ENCODE results near the gene KDM3A.

- TF ChIP-seq CTCF (IDR thresholded peaks at IDR 0.05) (no peak), POLR2A (IDR thresholded peaks at IDR 0.05) (no peak)
These were observed 10.8 kb upstream of the KDM3A start for GRCh38 chr2:86430368-86430767.
